Gastrocnemius medialis (tissue), 4 donors: Measurements from ENCODE around the gene ADNP. TPM values are rescaled to one million over a fixed set of nuclear protein-coding genes. Genes with fewer than 3 reads are reported as not detected.

Experiments
- ATAC-seq, 2 donors: fragments of 150-250 bp; one replicate each; pipeline ENCODE4 v1.9.1; 2016
- DNase-seq, 2 donors: peaks; one replicate each; pipeline ENCODE4 v3.0.0-alpha.2; 2019
- H3K27ac ChIP-seq, 4 donors: fragments of 200-600 bp; sonication (generic); 1 replicate in 1 of 4; 2 replicates in 3 of 4; pipeline ENCODE4 v1.5.1; 2016 to 2018; ENCODE audit warnings: mild to moderate bottlenecking in 2 of 4, moderate library complexity in 1 of 4
- H3K27me3 ChIP-seq, 3 donors: fragments of 200-600 bp; sonication (generic) in 2 of 3; 1 replicate in 1 of 3; 2 replicates in 2 of 3; pipeline versions ENCODE4 v1.5.1 to v1.6.0; 2016 to 2019; ENCODE audit warnings: mild to moderate bottlenecking in 1 of 3, moderate library complexity in 1 of 3
- H3K36me3 ChIP-seq, 2 donors: fragments of 200-600 bp; sonication (generic) in 1 of 2; one replicate each; pipeline ENCODE4 v1.5.1; 2017 to 2018
- H3K4me1 ChIP-seq, 2 donors: fragments of 200-600 bp; sonication (generic) in 1 of 2; one replicate each; pipeline ENCODE4 v1.5.1; 2016 to 2017; ENCODE audit warnings: mild to moderate bottlenecking in 2 of 2
- H3K4me3 ChIP-seq, 4 donors: fragments of 200-600 bp; sonication (generic) in 3 of 4; 1 replicate in 1 of 4; 2 replicates in 3 of 4; pipeline ENCODE4 v1.5.1; 2016 to 2019; ENCODE audit warnings: mild to moderate bottlenecking in 2 of 4
- H3K9me3 ChIP-seq, 3 donors: fragments of 200-600 bp; sonication (generic) in 2 of 3; 1 replicate in 1 of 3; 2 replicates in 2 of 3; pipeline ENCODE4 v1.5.1; 2016 to 2019
- POLR2A ChIP-seq, 2 donors: fragments of 450-650 bp; IDR thresholded peaks; one replicate each; pipeline ENCODE4 v1.6.1; 2017; ENCODE audit warnings: antibody characterized with exemption in 2 of 2, mild to moderate bottlenecking in 2 of 2, moderate library complexity in 2 of 2
- in situ Hi-C, 4 donors: fragments of 200-750 bp; cut with MboI; loops; one replicate each; pipeline versions ENCODE4 v1.15.0 to v1.8.0; 2017; ENCODE audit warnings: low sequenced_read_pairs in 4 of 4
- intact Hi-C: fragments of 100-400 bp; cut with DNase I; formaldehyde crosslinking; loops from one replicate; pipeline ENCODE4 v1.15.1; 2023; ENCODE audit warnings: low total_unique reads
- total RNA-seq, 4 donors: library from RNA; depleted of rRNA; stranded (reverse); fragments of >200 nt; gene quantifications; one replicate each; pipeline versions ENCODE4 v1.1.0 to v1.2.3, GENCODE V29; 2016
- TF ChIP-seq, protein P1 (sequence below), 5 experiments: fragments of 450-650 bp in 3 of 5; fragments of 200-600 bp in 2 of 5; sonication (generic) in 2 of 5; IDR thresholded peaks in 4 of 5; conservative IDR thresholded peaks in 1 of 5; 1 replicate in 4 of 5; 2 replicates in 1 of 5; pipeline ENCODE4 v1.5.1; 2016 to 2019; ENCODE audit warnings: antibody characterized with exemption in 5 of 5, mild to moderate bottlenecking in 3 of 5, moderate library complexity in 3 of 5

Gene ADNP
- total RNA-seq, 4 donors from 2014 or later: 24.0 to 35.4 (median 31.5) TPM

DNA sequence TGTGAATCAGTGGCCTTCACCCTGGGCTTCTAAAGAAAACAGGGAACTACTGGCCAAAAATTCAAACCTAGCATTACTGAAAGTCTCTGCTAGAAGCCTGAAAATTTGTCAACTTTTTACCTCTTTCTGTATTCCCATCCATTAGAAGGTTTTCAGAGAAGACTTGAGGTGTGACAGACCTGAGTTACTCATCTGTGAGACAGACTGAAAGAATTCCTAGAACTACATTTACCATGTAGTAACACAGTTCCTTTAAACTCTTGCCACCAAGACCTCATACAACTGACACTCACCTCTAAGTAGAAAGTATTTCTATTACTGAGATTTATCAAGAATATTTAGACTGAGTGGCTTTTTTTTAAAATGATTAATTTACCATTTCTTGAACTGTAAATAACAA, 22.6 kb upstream of the ADNP start:
- DNase-seq (no peak), ATAC-seq (no peak)
- H3K27me3 ChIP-seq: no peaks in the 10 kb centered on the region
- intact Hi-C loops: no loop called here
- peaks cover 27 to 36% of the 10 kb centered on the region in 2 donors for H3K4me1 ChIP-seq
- H3K9me3 ChIP-seq: no peaks in the 10 kb centered on the region
- in situ Hi-C loops: no loop called here
- no peak for TF ChIP-seq POLR2A (IDR thresholded peaks at IDR 0.05)
- TF ChIP-seq, protein P1, sequence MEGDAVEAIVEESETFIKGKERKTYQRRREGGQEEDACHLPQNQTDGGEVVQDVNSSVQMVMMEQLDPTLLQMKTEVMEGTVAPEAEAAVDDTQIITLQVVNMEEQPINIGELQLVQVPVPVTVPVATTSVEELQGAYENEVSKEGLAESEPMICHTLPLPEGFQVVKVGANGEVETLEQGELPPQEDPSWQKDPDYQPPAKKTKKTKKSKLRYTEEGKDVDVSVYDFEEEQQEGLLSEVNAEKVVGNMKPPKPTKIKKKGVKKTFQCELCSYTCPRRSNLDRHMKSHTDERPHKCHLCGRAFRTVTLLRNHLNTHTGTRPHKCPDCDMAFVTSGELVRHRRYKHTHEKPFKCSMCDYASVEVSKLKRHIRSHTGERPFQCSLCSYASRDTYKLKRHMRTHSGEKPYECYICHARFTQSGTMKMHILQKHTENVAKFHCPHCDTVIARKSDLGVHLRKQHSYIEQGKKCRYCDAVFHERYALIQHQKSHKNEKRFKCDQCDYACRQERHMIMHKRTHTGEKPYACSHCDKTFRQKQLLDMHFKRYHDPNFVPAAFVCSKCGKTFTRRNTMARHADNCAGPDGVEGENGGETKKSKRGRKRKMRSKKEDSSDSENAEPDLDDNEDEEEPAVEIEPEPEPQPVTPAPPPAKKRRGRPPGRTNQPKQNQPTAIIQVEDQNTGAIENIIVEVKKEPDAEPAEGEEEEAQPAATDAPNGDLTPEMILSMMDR (IDR thresholded peaks at IDR 0.05 in 4 of 5, conservative IDR thresholded peaks at IDR 0.05 in 1 of 5): no peak
- H3K4me3 ChIP-seq: no peak overlapping the region
- no peak overlapping the region for H3K27ac ChIP-seq
- peaks cover 0 to 41% of the 10 kb centered on the region in 2 donors for H3K36me3 ChIP-seq

DNA sequence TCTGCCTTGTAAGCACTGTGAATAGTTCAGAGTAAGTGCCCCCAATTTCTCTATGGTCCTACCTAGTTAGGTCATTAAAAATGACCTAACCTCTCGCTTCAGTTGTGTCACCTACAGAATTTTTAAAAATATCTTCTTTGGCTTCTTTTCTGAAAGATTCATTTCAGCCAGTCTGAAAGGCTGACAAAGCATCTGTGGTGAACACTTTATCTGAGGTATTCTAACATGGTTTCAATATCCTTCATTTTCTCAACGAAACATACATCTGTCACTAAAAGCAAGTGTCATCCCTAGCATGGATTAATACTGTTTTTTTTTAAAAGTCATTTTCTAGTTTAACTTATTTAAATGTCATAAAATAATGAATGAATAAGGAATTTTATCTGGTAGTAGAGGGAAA, 22.0 kb upstream of the ADNP start:
- Histone ChIP-seq H3K36me3 (peaks cover 0 to 41% of the 10 kb centered on the region in 2 donors), H3K27ac (no peak overlapping the region), H3K4me3 (no peak overlapping the region), H3K4me1 (peaks cover 33 to 42% of the 10 kb centered on the region in 2 donors), H3K9me3 (no peaks in the 10 kb centered on the region), H3K27me3 (no peaks in the 10 kb centered on the region)
- DNase-seq (no peak), ATAC-seq (no peak)
- TF ChIP-seq POLR2A (IDR thresholded peaks at IDR 0.05): no peak
- TF ChIP-seq, protein P1 (IDR thresholded peaks at IDR 0.05 in 4 of 5, conservative IDR thresholded peaks at IDR 0.05 in 1 of 5): no peak
- in situ Hi-C loops (no loop called here), intact Hi-C loops (no loop called here)

DNA sequence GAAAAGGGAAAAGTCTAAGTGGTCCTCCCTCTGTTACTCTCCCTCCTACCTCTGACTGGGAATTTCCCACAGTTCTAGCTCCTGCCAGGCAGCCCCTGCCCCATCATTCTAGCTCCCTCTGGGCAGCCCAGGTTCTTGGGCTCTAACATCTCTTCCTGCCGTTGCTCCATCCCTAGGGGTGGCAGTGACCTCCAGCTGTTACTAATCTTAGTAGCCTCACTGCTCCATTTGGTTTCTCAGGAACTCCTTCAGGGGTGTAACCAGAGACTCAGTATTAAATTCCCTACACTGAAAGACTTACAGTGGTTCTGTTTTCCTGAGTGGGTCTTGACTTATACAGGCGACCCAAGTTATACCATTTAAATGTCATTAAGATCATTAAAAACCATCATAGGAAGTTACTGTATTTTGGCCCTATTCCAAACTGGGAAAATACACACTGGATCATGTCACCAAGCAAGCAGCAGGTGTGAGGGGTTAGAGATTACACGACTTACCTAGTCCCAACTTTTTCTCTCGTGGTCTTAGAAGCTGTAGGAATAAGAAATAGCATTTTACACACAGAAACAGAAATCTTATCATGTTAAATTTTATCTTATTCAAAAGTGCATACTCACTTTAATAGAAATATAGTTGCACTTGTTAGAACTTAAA, 17.0 kb upstream of the ADNP start:
- ATAC-seq: peak; percentile 87 to 98
- H3K27ac ChIP-seq: peak overlapping the region; percentile 26 to 65 (median 46)
- in situ Hi-C loops (no loop called here), intact Hi-C loops (no loop called here)
- TF ChIP-seq, protein P1 (IDR thresholded peaks at IDR 0.05 in 4 of 5, conservative IDR thresholded peaks at IDR 0.05 in 1 of 5): no peak
- no peak overlapping the region for H3K4me3 ChIP-seq
- H3K4me1 ChIP-seq: peaks cover 20 to 23% of the 10 kb centered on the region in 2 donors
- peak in 1 of 2 donors; percentile 65 for DNase-seq
- H3K27me3 ChIP-seq: no peaks in the 10 kb centered on the region
- H3K9me3 ChIP-seq: no peaks in the 10 kb centered on the region
- peaks cover 3 to 67% of the 10 kb centered on the region in 2 donors for H3K36me3 ChIP-seq

DNA sequence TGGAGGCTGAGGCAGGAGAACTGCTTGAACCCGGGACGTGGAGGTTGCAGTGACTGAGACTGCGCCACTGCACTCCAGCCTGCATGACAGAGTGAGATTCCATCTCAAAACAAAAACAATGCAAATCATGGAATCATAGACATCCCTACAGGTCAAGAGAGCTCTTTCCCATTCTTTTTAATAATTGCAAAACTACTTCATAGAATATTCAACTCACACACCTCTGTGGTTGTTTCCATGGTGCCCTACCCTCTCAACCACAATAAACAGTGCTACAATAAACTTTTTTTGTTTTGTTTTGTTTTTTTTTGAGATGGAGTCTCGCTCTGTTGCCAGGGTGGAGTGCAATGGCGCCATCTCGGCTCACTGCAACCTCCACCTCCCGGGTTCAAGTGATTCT, 11.8 kb upstream of the ADNP start:
- no peak for DNase-seq
- no peaks in the 10 kb centered on the region for H3K27me3 ChIP-seq
- peaks cover 3 to 89% of the 10 kb centered on the region in 2 donors for H3K36me3 ChIP-seq
- TF ChIP-seq, protein P1 (IDR thresholded peaks at IDR 0.05 in 4 of 5, conservative IDR thresholded peaks at IDR 0.05 in 1 of 5): no peak
- no peak for TF ChIP-seq POLR2A (IDR thresholded peaks at IDR 0.05)
- in situ Hi-C loops: no loop called here
- no peaks in the 10 kb centered on the region for H3K9me3 ChIP-seq
- no peak overlapping the region for H3K4me3 ChIP-seq
- no peak overlapping the region for H3K27ac ChIP-seq
- intact Hi-C loops: no loop called here
- peaks cover 6 to 8% of the 10 kb centered on the region in 2 donors for H3K4me1 ChIP-seq
- no peak for ATAC-seq
